Endothelial cell of umbilical vein (primary cell): ENCODE data around the gene FAM50B. TPM values are rescaled to one million over a fixed set of nuclear protein-coding genes. Genes with fewer than 3 reads are reported as not detected.

Experiments used
- BruUV-seq: library from RNA; stranded (reverse); fragments of 400-500 nt; replicated peaks from 2 replicates; lab custom pipeline; 2021; lab: Mats Ljungman, UMichigan
- CTCF ChIA-PET: fragments of 300-600, 350-600 bp; sonication (Branson Sonifier 250); formaldehyde crosslinking; loops from one replicate; lab custom pipeline; 2021; ENCODE audit warnings: antibody characterized with exemption, inconsistent platforms; lab: Charles Lee
- POLR2A ChIA-PET: fragments of 300-600, 350-600 bp; sonication (Branson Sonifier 250); formaldehyde crosslinking; loops from one replicate; lab custom pipeline; 2021; ENCODE audit warnings: antibody characterized with exemption, inconsistent platforms; lab: Charles Lee
- DNase-seq: peaks from one replicate; pipeline ENCODE4 v3.0.0-alpha.2; 2011; ENCODE audit warnings: low read depth, low spot score
- FAIRE-seq: peaks from 2 replicates; lab custom pipeline; 2011; peaks lifted over from hg19 to GRCh38; lab: Jason Lieb, UNC
- H2AFZ ChIP-seq: 2 replicates; pipeline ENCODE4 v1.6.0; 2012; ENCODE audit warnings: low read depth, low read length, control low read depth, inconsistent platforms
- H3K27ac ChIP-seq: 2 replicates; pipeline ENCODE4 v1.5.1; 2011; ENCODE audit warnings: low read depth, mild to moderate bottlenecking, control low read depth, low read length, moderate library complexity; ENCODE audit not compliant: insufficient read depth
- H3K27me3 ChIP-seq, 2 experiments: 2 replicates each; pipeline versions ENCODE4 v1.6.0 to v1.6.1; 2011; ENCODE audit warnings: low read length in 2 of 2, mixed read lengths in 1 of 2; ENCODE audit not compliant: control insufficient read depth in 2 of 2, insufficient read depth in 2 of 2
- H3K36me3 ChIP-seq, 2 experiments: 2 replicates in 1 of 2; 3 replicates in 1 of 2; pipeline ENCODE4 v1.5.1; 2011; ENCODE audit warnings: low read length in 2 of 2, mild to moderate bottlenecking in 1 of 2, moderate library complexity in 1 of 2; ENCODE audit not compliant: control insufficient read depth in 2 of 2, insufficient read depth in 2 of 2; ENCODE audit errors: extremely low read depth in 1 of 2
- H3K4me1 ChIP-seq: 3 replicates; pipeline ENCODE4 v1.5.1; 2011; ENCODE audit warnings: mild to moderate bottlenecking, low read length; ENCODE audit not compliant: control insufficient read depth, insufficient read depth; ENCODE audit errors: extremely low read depth
- H3K4me2 ChIP-seq: 2 replicates; pipeline ENCODE4 v1.6.1; 2011; ENCODE audit warnings: low read length, control low read depth, mixed read lengths; ENCODE audit not compliant: insufficient read depth
- H3K4me3 ChIP-seq, 3 experiments: fragments of 200-600 bp in 1 of 3; sonication (generic), shearing (Covaris generic) in 1 of 3; replicated peaks in 1 of 3; 2 replicates each; pipeline ENCODE4 v1.5.1; 2011 to 2016; ENCODE audit warnings: control low read depth in 3 of 3, low read length in 3 of 3, mild to moderate bottlenecking in 2 of 3, inconsistent platforms in 1 of 3, low read depth in 1 of 3, moderate library complexity in 1 of 3; ENCODE audit not compliant: insufficient read depth in 1 of 3
- H3K79me2 ChIP-seq: 2 replicates; pipeline ENCODE4 v1.6.0; 2012; ENCODE audit warnings: low read length, inconsistent platforms; ENCODE audit not compliant: control insufficient read depth, insufficient read depth
- H3K9ac ChIP-seq: replicated peaks from 2 replicates; pipeline ENCODE3; 2011; ENCODE audit warnings: low read length, control low read depth; ENCODE audit not compliant: insufficient read depth; ENCODE audit errors: extremely low read depth
- H3K9me1 ChIP-seq: replicated peaks from 3 replicates; pipeline ENCODE4 v1.6.0; 2011; ENCODE audit warnings: mild to moderate bottlenecking, low read length; ENCODE audit not compliant: control insufficient read depth, insufficient read depth; ENCODE audit errors: extremely low read depth
- H3K9me3 ChIP-seq: replicated peaks from 2 replicates; pipeline ENCODE4 v1.5.1; 2012; ENCODE audit warnings: low read length, inconsistent platforms; ENCODE audit not compliant: control insufficient read depth, insufficient read depth
- H4K20me1 ChIP-seq: replicated peaks from 2 replicates; pipeline ENCODE3; 2011; ENCODE audit warnings: mild to moderate bottlenecking, low read length; ENCODE audit not compliant: control insufficient read depth, insufficient read depth; ENCODE audit errors: extremely low read depth
- CTCF ChIP-seq, 2 donors: IDR thresholded peaks; 1 replicate in 1 of 2; 2 replicates in 1 of 2; pipeline ENCODE4 v1.5.1; 2011; ENCODE audit warnings: low read length in 2 of 2, mild to moderate bottlenecking in 2 of 2, moderate library complexity in 2 of 2, control low read depth in 1 of 2, inconsistent platforms in 1 of 2, low read depth in 1 of 2; ENCODE audit not compliant: insufficient read depth in 1 of 2; ENCODE audit errors: extremely low read depth in 1 of 2
- EZH2 ChIP-seq: IDR thresholded peaks from 2 replicates; pipeline ENCODE4 v1.6.1; 2012; ENCODE audit warnings: borderline replicate concordance, low read depth, mild to moderate bottlenecking, moderate library complexity, low read length, inconsistent platforms; ENCODE audit not compliant: severe bottlenecking
- FOS ChIP-seq: IDR thresholded peaks from 2 replicates; pipeline ENCODE4 v1.6.1; 2011; ENCODE audit warnings: mild to moderate bottlenecking, low read length, moderate library complexity, borderline replicate concordance; ENCODE audit not compliant: insufficient read depth
- GATA2 ChIP-seq: IDR thresholded peaks from 2 replicates; pipeline ENCODE4 v1.7.0; 2011; ENCODE audit warnings: low read depth, mild to moderate bottlenecking, moderate library complexity, mixed read lengths, low read length; ENCODE audit not compliant: insufficient read length, insufficient read depth
- JUN ChIP-seq: IDR thresholded peaks from 2 replicates; pipeline ENCODE4 v1.6.1; 2011; ENCODE audit warnings: borderline replicate concordance, low read depth; ENCODE audit not compliant: insufficient read length, insufficient read depth
- MAX ChIP-seq: IDR thresholded peaks from 2 replicates; pipeline ENCODE4 v1.6.1; 2011; ENCODE audit not compliant: insufficient read depth, insufficient read length
- MYC ChIP-seq: IDR thresholded peaks from one replicate; pipeline ENCODE4 v1.6.1; 2011; ENCODE audit warnings: mild to moderate bottlenecking, low read depth, low read length
- POLR2A ChIP-seq: IDR thresholded peaks from 2 replicates; pipeline ENCODE4 v1.6.1; 2012; ENCODE audit warnings: low read depth, mild to moderate bottlenecking, control low read depth, low read length
- POLR2AphosphoS5 ChIP-seq: IDR thresholded peaks from 2 replicates; pipeline ENCODE4 v1.6.1; 2012; ENCODE audit warnings: low read depth, mild to moderate bottlenecking, control low read depth, low read length, moderate library complexity; ENCODE audit not compliant: insufficient read depth
- dilution Hi-C: fragments of 300-500 bp; cut with MboI; formaldehyde crosslinking; loops from one replicate; pipeline ENCODE4 v1.15.0; 2019; ENCODE audit warnings: low sequenced_read_pairs; ENCODE audit not compliant: extremely low pct_ligation_motif_present
- intact Hi-C: fragments of 100-400 bp; cut with micrococcal nuclease; formaldehyde crosslinking; loops from one replicate; pipeline ENCODE4 v1.10.0; 2022
- polyA plus RNA-seq, 4 experiments: library from polyadenylated mRNA; depleted of rRNA in 3 of 4; stranded (reverse) in 3 of 4; unstranded in 1 of 4; fragments of >200 nt; gene quantifications; 2 replicates each; pipeline versions ENCODE4 v1.2.1 to v1.2.3, GENCODE V29; 2011 to 2012; ENCODE audit warnings: missing spikeins in 1 of 4
- total RNA-seq: library from RNA; stranded (reverse); gene quantifications from 2 replicates; pipeline ENCODE4 v1.2.3, GENCODE V29; 2021

Gene FAM50B
- total and polyA plus RNA-seq, 2 donors (not counting 3 experiments of a cell fraction or from before 2014, with no cell fraction given) = 10.0 to 14.1 TPM

DNA sequence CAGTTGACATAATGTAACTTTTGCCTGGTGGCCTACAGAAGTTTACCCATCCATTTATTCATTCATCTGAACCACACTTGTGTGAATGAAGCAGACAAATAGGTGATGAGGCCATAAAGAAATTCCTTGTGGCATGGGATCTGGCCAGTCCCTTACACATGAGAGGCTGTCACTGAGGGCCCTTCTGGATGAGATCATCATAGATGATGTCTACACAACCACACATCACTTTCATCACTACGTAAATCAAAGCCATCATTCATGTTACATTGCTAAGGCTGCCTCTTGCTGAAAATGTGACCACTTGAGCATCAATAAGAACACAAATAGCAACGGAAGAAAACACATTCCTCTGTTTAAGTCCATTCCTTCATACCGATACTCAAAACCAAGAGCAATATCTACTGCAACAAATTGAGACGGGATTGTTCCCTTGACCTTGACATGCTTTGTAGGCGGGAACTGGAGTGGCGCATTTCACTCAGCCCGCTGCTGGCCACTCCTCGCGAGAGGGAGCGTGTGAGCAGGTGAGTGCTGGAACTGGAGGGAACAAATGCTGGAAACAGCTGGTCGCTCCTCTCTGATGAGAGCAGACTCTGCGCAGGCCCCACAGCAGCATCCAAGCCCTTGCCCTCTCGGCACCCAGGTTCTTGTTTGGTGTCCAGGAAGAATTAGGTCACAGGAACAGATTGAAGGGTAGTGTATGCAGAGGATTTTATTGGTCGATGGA, 49.3 kb downstream of the FAM50B start:
- Histone ChIP-seq H4K20me1 (no peaks in the 10 kb centered on the region), H3K27ac (no peak overlapping the region), H3K4me3 (no peak overlapping the region), H3K9me1 (no peaks in the 10 kb centered on the region), H3K4me1 (no peaks in the 10 kb centered on the region), H3K36me3 (no peaks in the 10 kb centered on the region), H3K27me3 (no peaks in the 10 kb centered on the region), H3K9ac (no peak overlapping the region), H2AFZ (no peak overlapping the region), H3K79me2 (no peaks in the 10 kb centered on the region), H3K9me3 (no peaks in the 10 kb centered on the region), H3K4me2 (no peak overlapping the region)
- DNase-seq (no peak), FAIRE-seq (no peak)
- POLR2A ChIA-PET = no interaction called here
- dilution Hi-C loops = no loop called here
- CTCF ChIA-PET = interaction anchor here (1.2 kb wide), 1 partner anchor 50 kb away, joined by 3 read pairs; the partner anchor contains the start of gene FAM50B
- BruUV-seq = no TSS peak
- TF ChIP-seq MAX (no peak), FOS (no peak), CTCF (IDR thresholded peaks at IDR 0.05; ENCODE audit: extremely low read depth in 1 of 2, insufficient read depth in 1 of 2, low read depth in 1 of 2, low read length in 2 of 2) (no peak), POLR2A (no peak), GATA2 (no peak), MYC (no peak), EZH2 (no peak), JUN (no peak), POLR2AphosphoS5 (no peak)
- intact Hi-C loops = no loop called here
